ENCODE results near the gene IL36B.
"Not testable (repeated sequence)": the region's sequence is repeated elsewhere in the genome, so short reads cannot be mapped to it uniquely, and the experiment has no call there.

The IL36B gene

GRCh38 chr2:113052396-113052917, at the start of gene IL36B:
Gene IL36B (minus strand): TSS chr2:113052867.
- DNase-seq = no peak

- DNase-seq = no peak
These were observed 49.5 kb upstream of the IL36B start for GRCh38 chr2:113102133-113102532.

GRCh38 chr2:113098532-113098931, 45.9 kb upstream of the IL36B start:
- DNase-seq = no peak

- no peak for DNase-seq
These were observed 45.4 kb upstream of the IL36B start for GRCh38 chr2:113098041-113098440.

GRCh38 chr2:113096842-113097618, 44.4 kb upstream of the IL36B start:
- not testable (repeated sequence) for DNase-seq

- DNase-seq = not testable (repeated sequence)
These were observed 43.6 kb upstream of the IL36B start for GRCh38 chr2:113096306-113096705.

GRCh38 chr2:113093613-113093977, 40.9 kb upstream of the IL36B start:
- DNase-seq = no peak

- DNase-seq = no peak
These were observed 40.4 kb upstream of the IL36B start for GRCh38 chr2:113092864-113093612.

GRCh38 chr2:113091231-113091896, 38.7 kb upstream of the IL36B start:
- DNase-seq = no peak

- DNase-seq = no peak
These were observed 37.2 kb upstream of the IL36B start for GRCh38 chr2:113089916-113090315.

- DNase-seq = no peak
These were observed 35.7 kb upstream of the IL36B start for GRCh38 chr2:113088213-113088992.

- no peak for DNase-seq
These were observed 32.9 kb upstream of the IL36B start for GRCh38 chr2:113085542-113085941.

GRCh38 chr2:113084249-113085000, 31.8 kb upstream of the IL36B start:
- no peak for DNase-seq

- no peak for DNase-seq
These were observed 30.6 kb upstream of the IL36B start for GRCh38 chr2:113083296-113083695.

- no peak for DNase-seq
These were observed 29.0 kb upstream of the IL36B start for GRCh38 chr2:113081488-113082210.

GRCh38 chr2:113080134-113080533, 27.5 kb upstream of the IL36B start:
- no peak for DNase-seq

GRCh38 chr2:113079131-113079530, 26.5 kb upstream of the IL36B start:
- DNase-seq = no peak

GRCh38 chr2:113078350-113078839, 25.7 kb upstream of the IL36B start:
- no peak for DNase-seq

GRCh38 chr2:113077921-113078320, 25.3 kb upstream of the IL36B start:
- no peak for DNase-seq

- no peak for DNase-seq
These were observed 24.4 kb upstream of the IL36B start for GRCh38 chr2:113076954-113077669.

Data from T1000 (cell line).